T follicular helper cell (primary cell): ENCODE results near the gene HRH1.
"Not testable (repeated sequence)": the region's sequence is repeated elsewhere in the genome, so short reads cannot be mapped to it uniquely, and the experiment has no call there.

ENCODE experiments used
- DNase-seq: peaks from one replicate; pipeline ENCODE4 v3.0.0-alpha.2; 2020; ENCODE audit warnings: low read depth

The HRH1 gene

DNA sequence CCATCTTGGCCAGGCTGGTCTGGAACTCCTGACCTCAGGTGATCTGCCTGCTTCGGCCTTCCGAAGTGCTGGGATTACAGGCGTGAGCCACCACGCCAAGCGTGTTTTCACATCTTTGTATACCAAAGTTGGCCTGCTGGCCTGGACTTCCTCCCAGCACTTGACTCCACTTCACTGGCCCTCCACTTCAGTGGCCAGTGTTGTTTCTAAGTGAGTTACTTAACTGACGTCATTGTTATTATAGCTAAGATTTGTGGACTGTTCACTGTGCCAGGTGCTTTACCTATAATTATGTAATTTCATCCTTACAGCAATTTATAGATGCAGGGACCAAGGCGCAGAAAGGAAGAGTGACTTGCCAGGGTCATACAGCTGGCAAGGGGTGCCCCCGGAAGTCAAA, 52.0 kb downstream of the HRH1 start:
- no peak for DNase-seq

DNA sequence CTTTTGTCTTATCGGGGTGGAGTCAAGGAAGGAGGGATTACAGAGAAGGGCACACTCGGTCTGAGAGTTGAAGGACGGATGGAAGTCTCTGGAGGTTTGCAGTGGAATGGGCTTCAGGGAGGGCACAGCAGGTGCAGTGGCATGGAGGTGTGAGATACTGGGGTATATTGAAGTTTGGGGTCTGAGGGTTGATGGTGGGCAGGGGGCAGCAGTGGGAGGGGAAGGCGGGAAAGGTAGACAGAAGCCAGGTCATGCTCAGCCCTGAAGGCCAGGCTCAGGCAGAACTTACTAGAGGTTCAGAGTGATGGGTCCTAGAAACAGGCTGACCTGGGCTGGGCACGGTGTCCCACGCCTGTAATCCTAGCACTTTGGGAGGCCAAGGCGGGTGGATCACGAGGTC, 52.7 kb downstream of the HRH1 start:
- DNase-seq, result no peak

DNA sequence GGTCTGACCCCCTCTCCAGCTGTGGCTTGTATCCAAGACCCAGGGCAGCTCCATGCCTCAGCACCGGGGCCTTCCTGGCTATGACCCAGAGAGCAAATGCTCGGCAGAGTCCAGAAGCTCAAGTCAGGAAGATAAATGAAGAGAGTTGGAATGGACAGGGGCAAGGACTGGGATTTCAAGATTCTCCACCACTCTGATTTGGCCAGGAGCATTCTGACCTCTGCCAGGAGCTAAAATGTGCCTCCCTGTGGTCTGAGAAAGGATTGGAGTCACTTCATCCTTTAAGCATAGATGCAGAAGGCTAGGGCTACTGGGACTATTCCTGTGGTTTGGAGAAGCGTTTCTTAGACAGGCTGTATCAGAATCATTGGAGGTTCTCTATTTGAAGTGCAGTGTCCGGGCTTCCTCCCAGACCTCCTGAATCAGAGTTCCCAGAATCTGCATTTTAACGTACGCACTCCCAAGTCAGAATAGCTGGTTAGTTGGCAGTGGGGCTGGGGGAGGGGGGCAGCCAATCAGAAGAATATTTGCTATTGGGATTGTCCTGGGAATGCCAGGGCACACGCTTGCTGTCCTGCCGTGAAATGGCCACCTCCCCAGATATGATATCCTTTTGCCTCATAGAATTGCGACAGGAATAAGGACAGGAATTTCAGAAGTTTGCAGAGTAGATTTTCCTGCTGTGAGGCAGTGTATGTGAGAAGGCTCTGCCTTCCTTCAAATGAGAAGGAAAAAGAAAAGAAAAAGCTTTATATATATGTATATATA, 57.4 kb downstream of the HRH1 start:
- no peak for DNase-seq

DNA sequence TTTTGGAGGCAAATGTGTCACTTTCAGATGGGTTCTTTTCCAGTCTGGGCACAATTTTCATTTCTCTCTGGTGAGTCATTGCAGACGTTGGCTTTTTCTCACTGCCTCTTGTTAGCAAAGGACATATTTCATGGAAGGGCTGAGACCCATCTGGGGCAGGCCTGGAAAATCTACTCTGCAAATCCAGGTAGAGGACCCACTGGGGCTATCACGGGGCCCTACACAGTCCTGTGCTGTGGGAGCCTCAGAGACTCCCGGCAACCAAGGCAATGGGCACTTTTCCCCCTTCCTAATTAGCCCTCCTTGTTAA, 58.0 kb downstream of the HRH1 start:
- DNase-seq, result no peak

DNA sequence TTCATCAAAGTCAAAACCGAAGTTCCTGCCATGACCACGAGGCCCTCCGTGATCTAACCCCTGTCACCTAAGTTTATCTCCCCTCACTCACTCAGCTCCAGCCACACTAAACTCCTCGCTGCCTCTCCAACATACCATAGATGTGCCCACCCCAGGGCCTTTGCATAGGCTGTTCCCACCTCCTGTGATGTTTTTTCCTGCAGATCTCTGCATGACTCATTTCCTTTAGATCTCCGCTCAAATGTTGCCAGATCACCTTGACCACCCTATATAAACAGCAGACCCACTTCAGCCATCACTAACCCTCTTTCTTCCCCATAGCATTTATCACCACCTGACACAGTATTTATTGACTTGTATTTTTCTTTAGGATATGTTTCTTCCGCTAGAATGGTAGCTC, 58.5 kb downstream of the HRH1 start:
- no peak for DNase-seq

DNA sequence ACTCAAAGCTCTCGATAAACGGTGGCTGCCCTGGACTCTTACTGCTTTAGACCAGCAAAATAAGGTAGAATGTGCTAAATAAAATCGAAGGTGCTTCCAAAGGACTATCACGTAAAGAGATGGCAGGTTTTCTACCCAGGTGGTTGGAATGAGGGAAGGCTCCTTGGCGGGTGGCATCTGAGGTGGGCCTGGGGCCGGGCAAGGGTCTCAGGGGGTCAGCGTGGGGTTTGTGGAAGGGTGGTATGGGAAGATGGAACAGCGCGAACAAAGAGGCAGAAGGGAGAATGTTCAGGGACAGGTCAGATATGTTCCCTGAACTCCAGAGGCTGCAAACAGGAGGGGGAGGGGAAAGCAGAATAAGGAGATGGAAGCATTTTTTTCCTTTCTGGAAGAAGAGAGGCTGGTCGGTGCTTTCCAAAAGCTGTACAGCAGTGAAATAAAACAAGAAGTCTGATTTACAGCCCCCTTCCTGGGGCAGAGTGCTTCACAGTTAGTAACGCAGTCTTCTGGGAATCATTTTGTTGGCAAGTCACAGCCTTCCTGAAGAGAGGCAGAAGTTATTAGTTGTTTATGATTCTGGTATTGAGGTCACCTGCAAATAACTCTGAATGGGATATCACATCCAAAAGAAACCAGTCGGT, 59.6 kb downstream of the HRH1 start:
- DNase-seq, result no peak

DNA sequence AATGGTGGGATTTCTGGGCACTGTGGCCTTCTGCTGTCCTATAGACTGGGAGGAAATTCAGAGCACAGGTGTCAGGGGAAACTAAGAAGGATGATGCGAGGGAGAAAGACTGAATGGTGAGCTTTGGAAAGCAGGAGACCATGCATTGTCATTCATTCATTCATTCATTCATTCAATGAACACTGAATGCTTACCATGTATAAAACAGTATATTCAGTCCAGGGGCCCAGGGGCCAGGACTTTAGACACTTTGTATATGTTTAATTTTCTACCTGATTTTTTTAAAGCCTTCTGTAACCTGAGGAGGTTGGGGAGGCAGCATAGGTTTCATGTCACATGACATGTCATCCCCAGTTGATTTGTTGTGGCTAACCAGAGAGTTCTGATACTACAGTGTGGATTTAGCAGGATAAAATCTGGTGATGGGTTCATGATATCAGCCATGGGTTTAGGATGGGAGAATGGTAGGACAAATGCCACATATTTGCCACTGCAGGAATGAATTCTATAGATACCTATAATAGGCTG, 60.2 kb downstream of the HRH1 start:
- no peak for DNase-seq

DNA sequence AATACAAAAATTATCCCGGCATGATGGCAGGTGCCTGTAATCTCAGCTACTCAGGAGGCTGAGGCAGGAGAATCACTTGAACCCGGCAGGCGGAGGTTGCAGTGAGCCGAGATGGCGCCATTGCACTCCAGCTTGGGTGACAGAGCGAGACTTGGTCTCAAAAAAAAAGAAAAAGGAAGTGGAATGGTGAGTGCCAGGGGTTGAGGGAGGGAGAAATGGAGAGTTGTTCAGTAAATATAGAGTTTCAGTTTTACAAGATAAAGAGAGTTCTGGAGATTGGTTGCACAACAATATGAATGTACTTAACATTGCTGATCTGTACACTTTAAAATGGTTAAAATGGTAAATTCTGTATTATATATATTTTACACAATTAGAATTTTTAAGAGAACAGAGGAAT, 63.1 kb downstream of the HRH1 start:
- not testable (repeated sequence) for DNase-seq

DNA sequence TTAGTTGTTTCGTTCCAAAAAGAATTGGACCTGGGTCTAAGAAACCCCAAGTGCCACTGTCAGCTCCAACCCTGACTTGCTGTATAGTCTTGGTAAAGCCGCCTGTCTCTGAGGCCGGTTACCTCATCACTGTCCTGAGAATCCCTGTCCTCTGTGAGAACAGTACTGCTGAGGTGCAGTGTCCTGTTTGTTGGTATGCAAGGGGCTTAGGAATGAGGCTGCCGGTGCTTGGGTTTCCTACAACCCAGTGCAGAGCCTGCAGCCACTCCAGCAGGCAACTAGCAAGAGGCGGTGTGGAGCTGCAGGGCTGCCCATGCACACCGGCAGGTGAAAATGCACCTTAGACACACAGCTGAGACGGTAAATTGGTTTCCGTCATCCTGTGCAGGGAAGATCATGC, 65.9 kb downstream of the HRH1 start:
- no peak for DNase-seq

DNA sequence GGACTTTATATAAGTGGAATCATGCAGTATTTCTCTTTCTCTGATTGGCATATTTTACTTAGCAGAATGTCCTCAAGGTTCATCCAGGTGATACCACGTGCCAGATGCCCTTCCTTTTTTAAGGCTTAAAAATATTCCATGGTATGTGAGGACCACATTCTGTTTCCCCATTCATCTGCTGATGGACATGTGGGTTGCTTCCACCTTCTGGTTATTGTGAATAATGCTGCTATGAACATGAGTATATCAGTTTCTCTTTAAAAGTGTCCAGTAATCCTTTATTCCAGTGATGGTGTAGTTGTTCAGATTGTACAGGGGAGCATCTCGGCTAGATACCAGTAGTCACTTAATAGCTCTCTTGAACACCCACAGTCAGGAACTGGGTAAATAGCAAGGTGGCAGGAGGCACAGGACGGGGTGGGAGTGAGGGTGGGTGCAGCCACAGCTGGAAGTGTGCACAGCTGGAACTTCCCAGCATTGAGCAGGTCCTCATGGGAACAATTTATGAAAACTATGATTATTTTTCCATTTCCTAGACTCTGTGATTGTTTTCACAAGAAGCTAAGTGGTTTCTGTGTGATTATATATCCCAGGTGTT, 67.6 kb downstream of the HRH1 start:
- no peak for DNase-seq

DNA sequence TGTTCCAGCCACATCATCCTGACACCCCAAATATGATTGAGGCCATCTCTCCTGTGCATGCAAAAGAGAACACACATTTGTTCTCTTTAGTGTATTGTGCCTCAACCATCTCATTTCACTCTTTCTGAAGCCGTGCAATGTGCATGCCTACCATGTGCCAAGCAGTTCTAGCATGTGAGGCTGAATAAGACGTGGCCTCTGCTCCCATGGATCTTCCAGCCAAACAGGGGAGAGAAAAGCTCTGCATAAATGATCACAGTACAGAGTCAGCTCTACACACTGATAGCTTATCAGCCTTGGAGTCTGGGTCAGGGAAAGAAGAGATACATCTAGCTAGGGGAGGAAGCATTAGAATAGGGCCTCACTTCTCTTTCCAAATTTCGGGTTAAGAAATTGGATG, 69.7 kb downstream of the HRH1 start:
- no peak for DNase-seq

DNA sequence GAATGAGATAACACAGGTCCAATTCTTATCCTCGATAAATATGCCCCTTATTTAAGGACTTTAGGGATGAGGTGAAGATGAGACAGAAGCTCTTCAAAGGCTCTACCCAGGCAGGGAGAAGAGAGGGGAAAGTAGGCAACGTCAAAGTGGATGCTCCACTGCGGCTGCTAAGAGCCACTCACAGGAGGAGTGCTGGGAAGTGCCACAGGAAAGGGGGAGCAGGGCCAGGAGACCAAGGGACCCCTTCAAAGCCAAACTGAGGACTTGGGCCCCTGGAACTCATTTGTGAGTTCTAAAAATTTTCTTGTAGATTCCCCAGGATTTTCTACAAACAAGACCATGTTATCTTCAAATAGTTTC, 70.6 kb downstream of the HRH1 start:
- DNase-seq, result no peak

DNA sequence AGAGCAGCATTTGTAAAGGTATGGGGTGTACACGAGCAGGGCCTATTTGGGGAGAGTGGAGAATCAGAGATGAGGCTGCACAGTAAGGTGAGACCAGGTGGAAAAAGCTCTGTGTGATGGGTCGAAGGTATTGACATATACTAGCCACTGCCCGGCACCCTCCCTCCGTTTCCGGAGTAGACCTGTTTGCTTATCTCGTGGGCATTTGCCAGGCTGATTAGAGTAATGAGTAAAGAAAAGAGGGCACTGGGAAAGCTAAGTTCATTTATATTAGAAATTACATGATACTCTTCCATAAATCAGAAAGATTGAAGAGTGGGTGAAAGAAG, 71.7 kb downstream of the HRH1 start:
- DNase-seq, result no peak

DNA sequence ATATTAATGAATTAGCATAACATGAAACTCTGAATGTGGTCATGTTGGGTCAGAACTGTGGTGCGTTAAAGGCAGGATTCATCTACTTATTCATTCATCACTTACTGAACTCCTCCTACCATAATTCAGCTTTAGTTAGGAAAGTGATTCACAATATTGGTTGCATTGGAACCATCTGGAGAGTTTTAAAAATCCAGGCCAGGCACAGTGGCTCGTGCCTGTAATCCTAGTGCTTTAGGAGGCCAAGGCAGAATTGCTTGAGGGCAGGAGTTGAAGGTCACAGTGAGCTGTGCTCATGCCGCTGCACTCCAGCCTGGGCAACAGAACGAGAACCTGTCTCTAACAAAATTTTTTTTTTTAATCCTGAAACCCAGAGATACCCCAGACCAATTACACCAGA, 73.7 kb downstream of the HRH1 start:
- no peak for DNase-seq

DNA sequence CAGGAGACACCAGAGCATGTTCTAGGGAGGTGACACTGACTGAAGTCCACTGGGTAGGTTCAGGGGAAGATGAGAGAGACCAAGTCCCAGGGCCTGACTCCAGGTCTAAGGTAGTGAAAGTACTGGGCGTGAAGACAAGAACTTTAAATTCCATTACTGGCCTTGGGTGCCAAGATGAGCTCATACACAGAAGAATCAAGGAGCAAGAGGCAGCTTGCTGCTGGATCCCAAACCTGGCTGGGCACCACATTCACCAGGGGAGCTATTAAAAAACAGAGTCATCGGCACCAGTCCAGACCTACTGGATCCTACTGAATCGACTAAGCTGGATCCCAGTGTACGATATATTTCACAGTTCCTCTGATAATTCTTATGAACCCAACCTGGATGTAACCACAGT, 75.8 kb downstream of the HRH1 start:
- no peak for DNase-seq

DNA sequence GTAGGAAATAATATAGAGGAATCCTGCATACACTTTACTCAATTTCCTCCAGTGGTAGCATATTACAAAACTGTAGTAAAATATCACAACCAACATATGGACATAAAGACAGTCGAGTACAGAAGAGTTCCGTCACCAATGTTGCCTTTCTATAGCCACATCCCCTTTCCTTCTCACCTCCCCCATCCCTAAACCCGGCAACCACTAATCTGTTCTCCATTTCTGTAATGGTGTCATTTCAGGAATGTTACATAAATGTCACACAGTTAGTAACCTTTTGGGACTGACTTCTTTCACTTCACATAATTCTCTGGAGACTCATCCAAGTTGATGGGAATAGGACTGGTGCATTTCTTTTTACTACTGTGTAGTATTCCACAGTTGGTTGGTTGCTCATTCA, 76.5 kb downstream of the HRH1 start:
- DNase-seq, result no peak

DNA sequence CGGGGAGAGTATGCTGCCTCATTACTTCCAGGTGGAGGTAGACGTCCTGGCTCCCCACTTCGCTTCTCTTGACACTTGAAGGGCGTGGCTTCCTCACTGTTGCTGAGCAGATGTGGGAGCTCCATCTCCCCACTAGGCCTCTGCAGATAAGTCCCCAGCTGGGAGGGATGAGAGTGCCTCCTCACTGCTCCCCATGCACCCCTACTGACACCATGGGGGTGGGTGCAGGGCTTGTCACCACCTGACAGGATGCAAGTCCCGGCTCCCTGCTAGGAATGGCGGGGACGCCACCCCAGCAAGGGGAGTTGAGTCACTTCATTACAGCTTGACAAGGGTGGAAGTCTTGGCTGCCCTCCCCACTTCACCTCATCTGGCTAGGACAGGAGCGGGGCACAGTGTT, 81.1 kb downstream of the HRH1 start:
- DNase-seq, result no peak

DNA sequence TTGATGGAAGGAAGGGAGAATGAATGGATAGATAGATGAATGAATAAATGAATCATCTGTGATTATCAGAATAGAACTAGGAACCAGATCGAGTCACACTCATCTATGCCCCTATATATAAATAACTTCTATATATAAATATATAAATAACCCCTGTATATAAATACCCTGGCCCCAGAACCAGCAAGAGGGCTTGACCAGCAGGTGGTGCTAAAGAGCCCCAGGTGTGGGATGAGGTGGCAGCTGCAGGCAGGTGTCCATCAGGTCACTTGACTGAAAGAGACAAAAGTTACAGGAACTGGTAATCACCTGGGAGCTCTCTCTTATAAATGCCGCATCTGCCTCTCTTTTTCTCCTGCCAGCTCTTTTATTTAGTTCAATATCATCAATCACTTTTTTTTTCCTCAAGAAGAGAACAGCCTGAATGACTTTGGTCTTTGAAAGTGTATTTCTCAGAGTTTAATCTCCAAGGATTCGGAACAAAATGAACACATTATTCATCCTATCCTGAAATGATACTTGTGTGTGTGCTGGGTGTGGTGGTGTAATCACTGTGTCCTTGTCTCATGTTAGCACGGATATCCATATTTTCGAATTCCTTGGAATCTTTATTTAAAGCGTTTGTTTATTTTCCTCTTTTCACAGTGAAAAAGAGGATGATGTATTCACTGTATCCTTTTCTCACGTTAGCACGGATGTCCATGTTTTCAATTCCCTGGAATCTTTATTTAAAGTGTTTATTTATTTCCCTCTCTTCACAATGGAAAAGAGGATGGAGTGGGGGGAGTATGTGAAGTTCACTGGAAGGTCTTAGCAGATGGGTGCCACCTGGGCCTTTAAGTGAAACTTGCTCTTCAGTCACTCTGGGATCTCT, 82.5 kb downstream of the HRH1 start:
- peak; percentile 65 for DNase-seq

DNA sequence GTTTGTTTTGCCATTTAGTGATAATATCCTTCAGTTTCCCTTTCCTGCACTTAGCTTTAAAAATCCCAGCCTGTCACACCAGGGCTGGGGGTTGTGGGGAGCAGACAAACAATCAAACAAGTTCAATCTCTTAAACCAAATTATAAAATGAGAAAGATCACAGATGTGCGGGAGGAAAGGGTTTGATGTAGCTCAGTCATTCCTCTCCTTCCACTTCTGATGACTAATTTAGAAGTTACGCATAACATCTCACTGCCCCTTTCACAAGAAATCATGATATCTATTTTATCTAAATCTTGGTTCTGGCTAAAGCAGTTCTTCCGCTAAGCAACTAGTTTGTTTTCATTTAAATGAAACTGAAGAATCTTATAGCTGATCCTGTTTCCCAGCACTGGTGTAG, 83.8 kb downstream of the HRH1 start:
- no peak for DNase-seq

DNA sequence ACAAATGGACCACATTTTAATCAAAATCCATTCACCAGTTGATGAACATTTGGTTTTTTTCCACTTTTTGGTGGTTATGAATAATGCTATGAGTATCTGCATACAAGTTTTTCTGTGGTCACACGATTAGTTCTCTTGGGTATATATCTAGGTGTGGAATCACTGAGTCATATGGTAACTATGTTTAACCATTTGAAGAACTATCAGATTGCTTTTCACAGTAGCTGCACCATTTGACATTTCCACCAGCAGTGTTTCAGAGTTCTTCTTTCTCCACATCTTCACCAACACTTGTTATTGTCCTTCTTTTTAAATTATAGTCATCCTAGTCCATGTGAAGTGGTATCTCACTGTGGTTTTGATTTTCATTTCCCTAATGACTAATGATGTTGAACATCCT, 84.6 kb downstream of the HRH1 start:
- DNase-seq, result no peak

DNA sequence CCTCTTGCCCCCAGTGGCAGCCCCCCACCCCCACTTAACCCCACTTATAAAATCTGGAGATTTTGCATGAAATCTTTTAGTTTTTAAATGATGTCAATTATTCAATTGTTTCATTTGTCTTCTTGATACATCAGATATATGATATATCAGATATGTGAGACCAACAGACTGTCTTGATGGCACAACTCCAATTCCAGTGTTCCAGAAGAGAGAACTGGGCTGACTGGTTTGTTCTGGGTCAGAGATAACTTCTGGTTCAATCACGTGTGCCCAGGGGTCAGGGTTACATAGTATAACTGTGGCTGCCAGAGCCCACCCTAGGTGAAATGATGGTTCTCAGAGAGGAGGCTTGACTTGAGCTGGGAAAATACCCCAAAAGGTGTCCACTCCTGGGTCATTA, 85.5 kb downstream of the HRH1 start:
- DNase-seq, result no peak

DNA sequence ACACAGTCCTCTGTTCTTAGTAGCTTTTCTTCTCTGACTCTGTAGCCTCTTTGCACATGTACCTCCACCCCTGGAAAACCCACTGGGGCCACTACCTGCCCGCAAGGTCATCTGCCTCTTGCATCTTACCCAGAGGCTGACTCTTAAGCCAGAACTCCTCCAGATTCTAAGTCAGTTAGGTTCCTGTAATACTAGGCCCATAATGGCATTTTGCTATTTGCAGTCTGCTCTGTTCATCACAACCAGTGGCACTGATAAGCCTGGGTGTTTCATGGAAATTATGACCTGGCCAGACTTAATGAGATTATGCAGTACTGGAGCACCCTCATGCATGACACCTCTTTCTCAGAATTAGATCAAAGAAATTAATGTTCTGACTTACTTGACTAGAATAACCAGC, 86.2 kb downstream of the HRH1 start:
- DNase-seq, result no peak
